GM18873 (cell line): ENCODE results near the gene IDH1.
"Not testable (repeated sequence)": the region's sequence is repeated elsewhere in the genome, so short reads cannot be mapped to it uniquely, and the experiment has no call there.

Experiments used
- ATAC-seq: cut with Tn5 transposase; IDR thresholded peaks from one replicate; pipeline ENCODE4 v1.9.1; 2021; ENCODE audit warnings: mild to moderate bottlenecking, moderate library complexity, moderate number of reproducible peaks; ENCODE audit not compliant: unreplicated experiment, low FRiP score

Gene IDH1

DNA sequence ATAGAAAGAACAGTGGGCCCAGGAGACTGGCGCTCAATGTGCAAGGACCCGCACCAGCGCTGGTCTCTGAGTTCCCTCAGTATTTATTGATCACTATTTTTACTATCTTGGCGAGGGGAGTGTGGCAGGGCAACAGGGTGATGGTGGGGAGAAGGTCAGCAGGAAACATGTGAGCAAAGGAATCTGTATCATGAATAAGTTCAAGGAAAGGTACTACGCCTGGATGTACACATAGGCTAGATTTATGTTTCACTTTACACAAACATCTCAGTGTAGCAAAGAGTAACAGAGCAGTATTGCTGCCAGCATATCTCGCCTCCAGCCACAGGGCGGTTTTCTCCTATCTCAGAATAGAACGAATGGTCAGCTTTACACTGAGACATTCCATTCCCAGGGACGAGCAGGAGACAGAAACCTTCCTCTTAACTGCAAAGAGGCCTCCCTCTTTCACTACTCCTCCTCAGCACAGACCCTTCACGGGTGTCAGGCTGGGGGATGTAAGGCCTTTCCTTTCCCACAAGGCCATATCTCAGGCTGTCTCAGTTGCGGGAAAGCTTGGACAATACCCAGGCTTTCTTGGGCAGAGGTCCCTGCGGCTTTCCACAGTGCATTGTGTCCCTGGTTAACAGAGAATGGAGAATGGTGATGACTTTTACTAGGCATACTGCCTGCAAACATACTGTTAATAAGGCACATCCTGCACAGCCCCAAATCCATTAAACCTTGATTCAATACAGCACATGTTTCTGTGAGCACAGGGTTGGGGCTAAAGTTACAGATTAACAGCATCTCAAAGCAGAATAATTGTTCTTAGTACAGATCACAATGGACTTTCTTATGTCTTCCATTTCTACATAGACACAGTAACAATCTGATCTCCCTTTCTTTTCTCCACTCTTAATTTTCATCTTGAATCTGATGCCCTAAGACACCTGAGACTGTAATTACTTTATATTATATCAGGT lies 2.3 kb upstream of the IDH1 start:
- ATAC-seq = not testable (repeated sequence)

DNA sequence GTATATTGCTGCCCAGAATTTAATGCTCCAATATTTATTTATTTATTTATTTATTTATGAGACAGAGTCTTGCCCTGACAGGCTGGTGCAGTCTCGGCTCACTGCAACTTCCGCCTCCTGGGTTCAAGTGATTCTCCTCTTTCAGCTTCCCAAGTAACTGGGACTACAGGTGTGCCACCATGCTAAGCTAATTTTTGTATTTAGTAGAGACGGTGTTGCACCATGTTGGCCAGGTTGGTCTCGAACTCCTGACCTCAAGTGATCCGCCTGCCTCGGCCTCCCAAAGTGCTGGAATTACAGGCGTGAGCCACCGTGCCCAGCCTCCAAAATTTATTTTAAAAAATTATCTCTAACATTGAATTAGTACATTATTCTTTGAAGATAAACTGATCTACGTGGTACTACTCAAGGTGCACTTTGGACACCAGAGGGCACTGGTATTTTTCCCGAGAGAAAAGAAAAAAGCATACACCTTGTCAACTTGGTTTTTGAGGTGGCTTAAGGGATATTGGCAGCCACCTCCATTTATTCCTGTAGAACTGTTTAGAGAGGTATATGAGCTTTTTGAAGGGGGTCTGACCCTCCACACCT lies 1.4 kb upstream of the IDH1 start:
- no peak for ATAC-seq

DNA sequence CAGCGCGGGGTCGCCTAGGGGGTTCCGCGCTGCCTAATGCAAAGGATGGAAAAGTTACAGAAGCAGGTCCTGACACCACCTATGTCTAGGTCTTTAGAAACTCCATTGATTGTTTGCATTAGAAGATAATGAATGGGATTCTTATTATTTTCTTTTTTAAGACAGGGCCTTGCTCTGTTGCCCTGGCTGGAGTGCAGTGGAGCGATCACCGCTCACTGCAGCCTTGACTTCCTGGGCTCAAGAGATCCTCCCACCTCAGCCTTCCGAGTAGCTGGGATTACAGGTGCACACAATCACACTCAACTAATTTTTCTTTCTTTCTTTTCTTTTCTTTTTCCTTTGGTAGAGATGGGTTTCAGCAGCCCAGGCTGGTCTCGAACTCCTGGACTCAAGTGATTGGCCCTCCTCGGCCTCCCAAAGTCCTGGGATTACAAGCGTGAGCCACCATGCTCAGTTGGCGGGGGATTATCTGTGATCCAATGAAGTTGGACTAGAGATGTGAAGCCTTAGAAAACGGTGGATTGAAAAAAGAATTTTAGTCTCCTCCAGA lies 761 bp upstream of the IDH1 start:
- peak; percentile 13 for ATAC-seq

DNA sequence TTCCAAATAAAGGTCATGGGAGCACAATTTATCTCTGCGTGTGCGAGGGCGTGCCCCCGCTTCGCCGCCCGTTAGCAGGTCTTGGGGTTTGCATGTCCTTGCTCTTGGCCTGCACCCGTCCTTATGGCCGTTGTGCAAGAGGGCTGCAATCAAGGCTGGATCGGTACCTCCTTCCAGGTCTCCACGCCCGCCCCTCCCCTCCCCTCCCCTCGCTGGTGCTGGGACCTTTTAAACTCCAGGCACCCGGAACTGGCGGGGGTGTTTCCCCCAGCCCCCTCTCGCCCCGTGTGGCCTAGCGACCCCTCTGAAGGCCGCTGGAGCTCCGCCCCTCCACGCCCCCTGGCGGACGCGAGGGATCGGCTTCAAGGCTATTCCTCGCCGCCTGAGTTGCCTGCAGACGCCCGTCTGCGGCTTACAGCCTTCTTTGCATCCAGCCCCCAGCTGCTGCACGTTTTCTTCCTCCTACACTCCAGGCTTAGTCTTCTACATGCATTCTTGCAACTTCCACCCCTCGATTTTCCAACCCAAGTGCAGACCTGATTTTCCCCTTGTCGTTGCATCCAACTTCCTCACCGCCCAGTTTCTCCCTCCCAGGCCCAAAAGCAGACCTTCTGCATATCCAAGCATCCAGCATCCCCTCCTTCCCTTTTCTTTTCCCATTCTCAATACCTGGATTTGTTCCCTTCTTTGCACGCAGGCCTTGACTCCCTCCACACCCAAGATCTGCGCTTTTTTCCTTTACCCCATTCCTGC lies 577 bp downstream of the IDH1 start:
- peak; percentile 62 for ATAC-seq

DNA sequence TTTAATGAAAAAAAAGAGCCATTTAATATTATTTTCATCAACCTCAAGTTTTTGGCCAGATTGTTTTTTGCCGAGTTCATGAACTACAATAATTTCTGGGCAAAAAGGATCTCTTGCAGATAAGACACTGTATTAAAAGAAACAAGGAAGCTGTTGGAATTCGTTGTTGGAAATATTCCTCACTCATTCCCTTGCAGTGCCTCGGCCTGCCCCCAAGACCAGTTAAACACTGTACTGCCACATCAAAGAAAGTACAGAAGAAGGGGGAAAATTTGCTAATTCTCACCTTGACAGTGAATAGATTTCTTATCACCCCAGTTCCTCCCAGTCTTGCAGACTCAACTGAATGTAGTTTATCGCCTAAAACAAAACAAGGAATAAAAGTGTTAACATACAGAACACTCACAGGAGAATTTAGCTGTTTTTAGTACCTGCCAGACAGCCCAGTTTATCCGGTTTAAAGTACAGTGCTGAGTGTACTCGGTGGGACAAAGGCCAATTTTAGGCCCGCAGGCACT lies 1.2 kb downstream of the IDH1 start:
- no peak for ATAC-seq

DNA sequence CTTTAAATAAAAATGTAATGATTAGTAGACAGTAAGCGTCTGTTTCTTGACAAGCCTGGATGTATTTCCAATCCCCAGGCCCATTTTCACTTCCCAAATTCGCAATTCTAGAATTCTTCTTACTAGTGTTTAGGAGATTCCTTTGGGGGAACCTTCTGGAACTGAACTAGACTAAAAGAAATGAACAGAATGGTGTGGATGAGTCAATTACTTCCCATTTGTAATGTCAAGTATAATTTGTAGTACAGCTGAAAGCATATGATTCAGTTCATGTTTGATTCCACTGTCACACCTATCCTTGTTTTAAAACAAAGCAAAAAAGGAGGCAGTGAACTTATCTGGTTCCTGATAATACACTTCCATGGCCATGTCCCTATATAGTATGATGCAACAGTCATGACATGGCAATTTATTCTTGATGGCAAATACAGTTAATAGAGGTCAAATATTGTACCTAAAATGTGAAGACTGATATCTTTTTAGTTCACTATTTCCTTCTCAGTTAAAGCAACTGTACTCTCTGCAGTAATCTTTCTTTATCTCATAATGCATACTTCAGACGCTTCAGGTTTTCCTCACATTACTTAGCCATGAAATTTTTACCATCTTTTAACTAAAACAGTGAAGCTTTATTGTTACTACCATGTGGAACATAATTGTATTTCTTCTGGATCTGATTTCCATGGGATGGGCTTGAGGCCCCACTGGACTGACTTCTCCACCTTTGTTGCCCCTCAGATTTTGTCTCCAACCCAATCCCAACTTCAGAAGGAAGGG lies 2.0 kb downstream of the IDH1 start:
- ATAC-seq = no peak

DNA sequence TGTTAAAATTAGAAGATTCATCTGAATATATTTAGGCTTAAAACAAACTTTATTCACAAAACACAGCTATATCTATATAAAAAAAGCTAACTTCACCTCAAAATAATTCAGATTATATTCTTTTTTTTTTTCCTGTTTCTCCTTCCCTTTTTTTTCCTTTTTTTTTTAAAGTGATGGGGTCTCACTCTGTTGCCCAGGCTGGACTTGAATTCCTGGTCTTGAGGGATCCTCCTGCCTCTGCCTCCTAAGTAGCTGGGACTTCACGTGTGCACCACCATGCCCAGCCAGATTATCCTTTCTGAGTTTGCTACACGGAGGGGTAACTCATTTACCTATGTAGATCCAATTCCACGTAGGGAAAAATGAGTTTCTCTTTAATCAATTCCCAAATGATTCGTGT lies 3.8 kb downstream of the IDH1 start:
- no peak for ATAC-seq

DNA sequence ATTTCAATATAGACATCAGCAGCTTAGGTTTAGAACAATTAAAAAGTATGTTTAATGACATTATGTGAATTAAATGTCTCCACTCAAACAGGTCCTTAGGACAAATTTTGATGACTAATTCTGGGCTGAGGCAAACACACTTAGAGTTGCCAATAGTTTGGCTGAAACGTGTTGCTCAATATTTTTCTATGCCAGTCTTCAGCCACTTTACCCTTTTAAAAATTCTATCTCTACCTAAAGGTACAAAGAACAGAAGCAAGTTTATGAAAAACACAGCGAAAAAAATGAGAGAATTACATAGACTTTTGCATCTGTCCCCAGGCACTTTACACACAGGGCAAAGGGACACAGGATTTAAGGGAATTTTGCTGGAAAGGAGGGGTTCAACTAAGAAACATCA lies 4.5 kb downstream of the IDH1 start:
- no peak for ATAC-seq

DNA sequence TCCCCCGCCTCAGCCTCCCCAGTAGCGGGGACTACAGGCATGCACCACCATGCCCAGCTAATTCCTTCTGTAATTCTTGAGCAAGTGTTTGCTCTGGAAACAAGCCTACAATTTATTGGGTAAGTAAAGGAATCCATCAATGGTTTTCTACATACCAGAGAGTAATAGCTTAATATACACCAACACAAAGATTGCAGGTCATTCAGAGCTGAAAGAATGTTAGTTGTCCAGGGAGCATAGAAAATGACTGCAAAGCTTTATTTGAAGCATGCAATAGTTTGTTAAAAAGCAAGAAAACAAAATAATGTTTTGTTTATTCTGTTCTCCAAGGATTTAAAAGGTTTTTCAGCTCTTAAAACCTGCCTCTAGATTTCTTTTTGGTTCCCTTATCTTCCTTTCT lies 5.6 kb downstream of the IDH1 start:
- ATAC-seq = no peak

DNA sequence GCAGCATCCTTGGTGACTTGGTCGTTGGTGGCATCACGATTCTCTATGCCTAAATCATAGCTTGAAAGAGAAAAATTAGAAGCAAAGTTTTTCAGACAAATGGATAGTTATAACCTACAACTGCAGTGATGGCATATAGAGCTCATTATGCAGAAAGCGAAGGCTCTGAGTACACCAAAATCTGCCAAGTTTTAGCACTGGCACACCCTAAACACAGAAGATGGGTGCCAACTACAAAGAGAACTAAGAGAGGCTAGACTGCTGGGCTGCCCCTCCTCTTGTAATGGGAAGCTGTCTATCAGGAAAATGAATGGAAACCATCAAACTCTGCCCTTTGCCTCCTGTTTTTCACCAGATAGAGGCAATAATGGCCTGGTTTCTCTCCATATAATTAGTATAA lies 6.3 kb downstream of the IDH1 start:
- ATAC-seq = no peak

DNA sequence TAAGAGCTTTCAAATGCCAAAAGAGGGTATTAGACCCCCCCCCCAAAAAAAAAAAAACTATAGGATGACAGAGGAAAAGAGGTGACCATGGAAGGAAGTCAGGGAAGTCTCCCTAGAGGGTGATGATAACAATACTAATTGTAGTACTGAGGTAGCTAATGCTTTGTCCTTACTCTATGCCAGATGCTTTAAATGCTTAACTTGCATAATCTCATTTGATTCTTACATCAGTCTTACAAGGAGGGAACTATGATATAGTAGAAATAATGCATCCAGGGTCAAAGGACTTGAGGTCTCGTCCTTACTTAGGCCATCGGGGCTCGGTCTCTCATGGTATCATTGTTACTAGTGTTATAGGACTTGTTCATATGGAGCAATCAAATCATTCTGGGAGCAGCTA lies 9.1 kb downstream of the IDH1 start:
- no peak for ATAC-seq

DNA sequence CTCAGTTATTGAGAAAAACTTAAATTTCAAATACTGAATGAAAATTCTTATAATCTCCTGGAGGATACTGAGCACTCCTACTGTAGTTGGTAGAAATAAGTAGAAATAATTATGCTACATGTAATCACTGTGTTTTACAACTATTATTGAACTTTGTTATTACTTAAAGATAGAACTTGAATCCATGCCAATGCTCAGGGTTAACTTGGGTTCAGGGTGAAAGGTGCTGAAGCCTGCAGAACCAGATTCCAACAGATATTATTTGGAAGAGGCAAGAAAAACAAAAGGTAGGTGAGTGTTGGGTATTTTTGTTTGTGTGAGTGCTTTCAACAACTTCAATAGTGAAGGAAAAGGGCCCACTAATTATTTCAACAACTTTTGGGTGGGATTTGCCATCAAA lies 10.4 kb downstream of the IDH1 start:
- no peak for ATAC-seq

DNA sequence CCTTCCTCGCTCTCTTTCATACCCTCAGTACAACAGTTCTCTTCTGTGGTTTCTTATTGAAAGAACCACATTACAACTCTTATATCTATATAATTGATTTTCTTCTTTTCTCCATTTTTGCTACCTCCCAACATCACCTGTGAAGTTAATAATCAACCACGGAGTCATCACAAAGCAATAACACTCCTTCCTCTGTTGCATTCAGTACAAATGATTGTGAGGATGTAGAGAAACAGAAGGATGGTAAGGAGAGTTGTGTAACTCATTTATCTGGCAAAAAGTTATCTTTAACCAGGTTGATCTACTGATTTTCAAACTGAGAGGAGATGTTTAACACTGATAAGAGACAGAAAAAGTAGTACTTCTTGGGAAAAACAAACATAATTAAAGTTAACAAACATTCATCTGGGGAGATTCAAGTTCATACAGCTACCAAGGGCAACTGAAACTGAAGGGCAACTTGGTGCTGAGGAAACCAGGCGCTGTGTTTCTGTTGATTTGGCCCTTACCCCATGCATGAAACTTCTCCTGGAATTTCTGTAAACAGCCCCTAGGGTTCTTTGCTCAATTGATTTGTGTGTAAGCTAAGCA lies 14.2 kb downstream of the IDH1 start:
- no peak for ATAC-seq

DNA sequence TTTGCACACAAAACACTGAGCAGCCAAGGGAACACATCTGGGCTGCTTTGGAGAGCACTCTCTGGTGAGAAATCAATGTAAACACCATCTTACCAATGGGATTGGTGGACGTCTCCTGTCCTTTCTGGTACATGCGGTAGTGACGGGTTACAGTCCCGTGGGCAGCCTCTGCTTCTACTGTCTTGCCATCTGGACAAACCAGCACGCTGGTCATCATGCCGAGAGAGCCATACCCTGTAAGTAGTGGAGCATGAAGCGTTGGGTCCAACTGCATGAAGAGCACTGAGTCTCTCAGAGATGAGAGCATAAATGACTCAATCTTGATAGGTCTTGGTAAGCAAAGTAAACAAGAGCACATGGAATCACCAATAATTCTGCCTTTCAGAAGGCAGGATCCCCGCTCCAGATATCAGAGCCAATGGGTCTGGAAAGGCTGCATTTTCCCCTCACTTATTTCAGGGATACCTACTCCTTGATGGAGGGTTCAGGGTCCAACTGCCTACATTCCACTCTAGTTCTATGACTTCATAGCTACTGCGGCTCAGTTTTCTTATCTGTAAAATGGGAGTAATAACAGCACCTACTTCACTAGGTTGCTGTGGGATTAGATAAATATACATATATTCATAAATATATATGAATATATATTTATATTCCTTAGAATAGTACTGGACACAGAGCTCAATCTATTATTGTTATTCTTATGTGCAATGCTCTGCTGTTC lies 14.9 kb downstream of the IDH1 start:
- no peak for ATAC-seq

DNA sequence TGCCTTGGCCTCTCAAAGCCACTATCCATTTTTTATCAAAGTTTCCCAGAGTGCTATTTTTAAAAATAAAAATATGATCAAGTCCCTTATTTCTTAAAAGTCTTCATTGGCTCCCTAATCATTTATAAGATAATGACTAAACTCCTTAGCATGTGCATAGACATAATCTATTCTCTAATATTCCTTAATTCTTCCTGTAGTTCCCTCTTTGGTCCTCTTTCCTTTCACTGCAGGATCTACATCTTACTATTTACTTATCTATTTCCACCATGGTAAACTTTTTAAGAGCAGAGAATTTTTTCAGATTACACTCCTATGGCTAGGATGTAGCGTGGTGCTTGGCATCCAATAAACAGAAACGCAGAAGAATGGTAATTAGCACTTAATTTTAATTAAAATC lies 19.0 kb downstream of the IDH1 start:
- no peak for ATAC-seq

DNA sequence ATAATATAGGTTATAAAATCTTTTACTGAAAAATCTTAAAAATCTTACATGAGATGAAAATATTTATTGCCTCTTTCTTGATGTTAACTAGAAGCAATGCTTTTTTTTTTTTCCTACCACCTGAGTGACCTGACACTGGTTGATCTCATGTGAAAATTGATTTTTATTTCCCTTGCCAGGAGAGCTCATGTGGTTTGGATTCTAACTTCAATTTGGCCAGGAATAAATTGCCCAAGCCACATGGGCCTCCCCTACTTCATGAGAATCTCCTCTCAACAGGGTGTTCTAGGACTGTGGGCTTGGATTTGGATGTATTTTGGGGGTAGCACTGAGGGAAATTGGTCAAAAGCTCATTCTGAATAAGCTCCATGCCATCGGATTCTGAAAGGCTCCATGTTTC lies 20.1 kb downstream of the IDH1 start:
- ATAC-seq = no peak

DNA sequence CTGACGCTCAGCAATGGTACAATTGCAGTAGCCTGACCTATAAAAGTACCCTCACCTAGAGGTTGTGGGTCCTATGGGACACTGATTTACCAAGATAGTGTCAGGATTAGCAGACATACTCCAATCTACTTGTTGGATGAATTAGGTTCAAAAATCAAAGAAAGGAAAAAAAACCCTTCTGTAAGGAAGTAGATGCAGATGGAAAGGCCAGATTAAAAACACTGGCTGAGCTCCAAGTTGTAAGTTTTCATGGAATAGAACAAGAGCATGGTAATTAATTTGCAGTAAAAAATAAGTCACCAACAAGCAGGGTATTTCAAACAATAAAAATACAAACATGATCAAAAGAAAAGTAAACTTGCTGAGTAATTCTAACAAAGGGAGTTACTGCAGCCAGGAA lies 26.4 kb downstream of the IDH1 start:
- ATAC-seq = no peak

DNA sequence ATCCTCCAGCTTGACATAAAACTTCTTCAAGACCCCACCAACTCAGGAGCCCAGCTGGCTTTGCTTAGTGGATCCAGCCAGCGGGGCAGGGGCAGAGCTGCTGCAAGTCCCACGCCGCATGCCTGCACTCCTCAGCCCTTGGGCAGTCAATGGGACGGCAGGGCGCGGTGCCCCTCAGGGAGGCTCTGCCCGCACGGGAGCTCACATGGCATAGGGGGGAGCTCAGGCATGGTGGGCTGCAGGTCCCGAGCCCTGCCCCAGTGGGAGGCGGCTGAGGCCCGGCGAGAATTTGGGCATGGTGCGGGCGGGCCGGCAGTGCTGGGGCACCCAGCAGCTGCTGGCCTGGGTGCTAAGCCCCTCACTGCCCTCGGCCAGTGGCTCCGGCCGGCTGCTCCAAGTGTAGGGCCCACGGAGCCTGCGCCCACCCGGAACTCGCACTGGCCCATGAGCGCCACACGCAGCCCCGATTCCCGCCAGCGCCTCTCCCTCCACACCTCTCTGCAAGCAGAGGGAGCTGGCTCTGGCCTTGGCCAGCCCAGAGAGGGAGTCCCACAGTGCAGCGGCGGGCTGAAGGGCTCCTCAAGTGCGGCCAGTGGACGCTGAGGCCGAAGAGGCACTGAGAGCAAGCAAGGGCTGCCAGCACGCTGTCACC lies 27.2 kb downstream of the IDH1 start:
- no peak for ATAC-seq

DNA sequence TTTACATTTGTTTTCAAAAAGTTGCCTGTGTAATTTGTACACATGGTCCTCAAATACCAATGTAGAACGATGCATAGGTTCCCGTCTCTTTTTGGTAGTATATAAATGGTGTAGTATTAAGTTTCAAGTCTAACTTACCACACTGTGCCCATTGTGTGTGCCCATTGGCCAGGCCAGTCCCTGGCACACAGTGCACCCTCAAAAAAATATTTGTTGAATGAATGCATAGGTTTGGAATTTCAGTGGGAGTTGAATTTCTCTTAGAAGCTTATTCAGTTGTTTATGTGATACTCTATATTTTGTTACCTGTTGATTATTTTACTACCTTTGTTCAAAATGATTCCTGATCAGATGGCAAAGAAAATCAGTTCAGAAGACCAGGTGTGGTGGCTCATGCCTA lies 30.1 kb downstream of the IDH1 start:
- no peak for ATAC-seq
